Fibroblast of lung (primary cell): ENCODE measurements around the gene WDR55. TPM values are rescaled to one million over a fixed set of nuclear protein-coding genes. Genes with fewer than 3 reads are reported as not detected.
A peak's percentile ranks its signal among the peaks of the same experiment; 100 is the strongest.

Experiments used
- DNase-seq, 2 donors: peaks; one replicate each; pipeline versions ENCODE4 v3.0.0 to v3.0.0-alpha.2; 2010; ENCODE audit warnings: low read depth in 2 of 2
- H2AFZ ChIP-seq: 2 replicates; pipeline ENCODE4 v1.5.1; 2012; ENCODE audit warnings: low read length, control low read depth, inconsistent platforms
- H3K27ac ChIP-seq: 2 replicates; pipeline ENCODE4 v1.5.1; 2011; ENCODE audit warnings: low read length, control low read depth; ENCODE audit not compliant: insufficient read depth
- H3K27me3 ChIP-seq: 2 replicates; pipeline ENCODE4 v1.5.1; 2011; ENCODE audit warnings: mild to moderate bottlenecking, low read length; ENCODE audit not compliant: control insufficient read depth, insufficient read depth
- H3K36me3 ChIP-seq: 2 replicates; pipeline ENCODE4 v1.5.1; 2011; ENCODE audit warnings: low read length; ENCODE audit not compliant: control insufficient read depth, insufficient read depth
- H3K4me1 ChIP-seq: 2 replicates; pipeline ENCODE4 v1.5.1; 2011; ENCODE audit warnings: low read length; ENCODE audit not compliant: control insufficient read depth, insufficient read depth; ENCODE audit errors: extremely low read depth
- H3K4me2 ChIP-seq: 2 replicates; pipeline ENCODE4 v1.5.1; 2011; ENCODE audit warnings: low read length, control low read depth; ENCODE audit not compliant: insufficient read depth; ENCODE audit errors: extremely low read depth
- H3K4me3 ChIP-seq, 4 experiments: fragments of 200-600 bp in 1 of 4; sonication (generic) in 1 of 4; replicated peaks in 1 of 4; 2 replicates each; pipeline ENCODE4 v1.5.1; 2011 to 2016; ENCODE audit warnings: low read length in 4 of 4, low read depth in 3 of 4, mild to moderate bottlenecking in 3 of 4, control low read depth in 2 of 4, inconsistent platforms in 1 of 4, mixed read lengths in 1 of 4; ENCODE audit not compliant: insufficient read depth in 1 of 4; ENCODE audit errors: control extremely low read depth in 1 of 4
- H3K79me2 ChIP-seq: 2 replicates; pipeline ENCODE4 v1.5.1; 2012; ENCODE audit warnings: mild to moderate bottlenecking, low read length, inconsistent platforms; ENCODE audit not compliant: control insufficient read depth, insufficient read depth
- H3K9ac ChIP-seq: 2 replicates; pipeline ENCODE4 v1.5.1; 2011; ENCODE audit warnings: mild to moderate bottlenecking, low read length, control low read depth; ENCODE audit not compliant: insufficient read depth
- H3K9me3 ChIP-seq: 2 replicates; pipeline ENCODE4 v1.5.1; 2012; ENCODE audit warnings: low read depth, low read length; ENCODE audit not compliant: control insufficient read depth, insufficient read depth
- H4K20me1 ChIP-seq: 2 replicates; pipeline ENCODE4 v1.5.1; 2011; ENCODE audit warnings: low read length; ENCODE audit not compliant: control insufficient read depth, insufficient read depth; ENCODE audit errors: extremely low read depth
- CTCF ChIP-seq, 2 donors: IDR thresholded peaks in 1 of 2; conservative IDR thresholded peaks in 1 of 2; 1 replicate in 1 of 2; 2 replicates in 1 of 2; pipeline ENCODE4 v1.5.1; 2011 to 2012; ENCODE audit warnings: low read length in 2 of 2, control low read depth in 1 of 2, inconsistent platforms in 1 of 2, low read depth in 1 of 2, mild to moderate bottlenecking in 1 of 2
- EZH2 ChIP-seq: IDR thresholded peaks from 2 replicates; pipeline ENCODE4 v1.5.1; 2012; ENCODE audit warnings: low read length, control low read depth, mild to moderate bottlenecking; ENCODE audit errors: missing control alignments
- polyA plus RNA-seq, 2 donors: library from polyadenylated mRNA; depleted of rRNA in 1 of 2; stranded (reverse) in 1 of 2; unstranded in 1 of 2; fragments of >200 nt; gene quantifications; 2 replicates each; pipeline ENCODE4 v1.2.1, GENCODE V29; 2011 to 2012; ENCODE audit warnings: missing spikeins in 1 of 2
- total RNA-seq: library from RNA; depleted of rRNA; stranded (reverse); fragments of >200 nt; gene quantifications from 2 replicates; pipeline ENCODE4 v1.2.1, GENCODE V29; 2014

Gene WDR55
- total and polyA plus RNA-seq, 2 donors (not counting 1 experiment from before 2014, with no cell fraction given): 18.8 to 28.4 TPM

GRCh38 chr5:140627972-140628371 lies 36.7 kb upstream of the WDR55 start:
- no peak overlapping the region for H2AFZ ChIP-seq
- TF ChIP-seq EZH2: no peak
- TF ChIP-seq CTCF (conservative IDR thresholded peaks at IDR 0.05 in 1 of 2, IDR thresholded peaks at IDR 0.05 in 1 of 2; ENCODE audit: low read depth in 1 of 2, low read length in 2 of 2): no peak
- H3K27me3 ChIP-seq: no peaks in the 10 kb centered on the region
- no peaks in the 10 kb centered on the region for H3K79me2 ChIP-seq
- H3K27ac ChIP-seq: no peak overlapping the region
- no peak overlapping the region for H3K4me2 ChIP-seq
- no peaks in the 10 kb centered on the region for H4K20me1 ChIP-seq
- DNase-seq: no peak
- H3K4me3 ChIP-seq: no peak overlapping the region
- no peaks in the 10 kb centered on the region for H3K36me3 ChIP-seq
- H3K4me1 ChIP-seq: peaks cover 2% of the 10 kb centered on the region
- H3K9me3 ChIP-seq: no peaks in the 10 kb centered on the region
- H3K9ac ChIP-seq: no peak overlapping the region

- H3K27ac ChIP-seq: no peak overlapping the region
- no peak for TF ChIP-seq EZH2
- TF ChIP-seq CTCF (conservative IDR thresholded peaks at IDR 0.05 in 1 of 2, IDR thresholded peaks at IDR 0.05 in 1 of 2; ENCODE audit: low read depth in 1 of 2, low read length in 2 of 2): no peak
- peak in 1 of 2 donors; percentile 26 for DNase-seq
These were observed 36.0 kb upstream of the WDR55 start for GRCh38 chr5:140628711-140629110.

GRCh38 chr5:140630292-140631035 lies 34.2 kb upstream of the WDR55 start:
- H3K4me3 ChIP-seq: no peak overlapping the region
- no peak overlapping the region for H3K4me2 ChIP-seq
- no peaks in the 10 kb centered on the region for H3K9me3 ChIP-seq
- H3K9ac ChIP-seq: no peak overlapping the region
- H3K27me3 ChIP-seq: no peaks in the 10 kb centered on the region
- TF ChIP-seq CTCF (conservative IDR thresholded peaks at IDR 0.05 in 1 of 2, IDR thresholded peaks at IDR 0.05 in 1 of 2; ENCODE audit: low read depth in 1 of 2, low read length in 2 of 2) (no peak), EZH2 (no peak)
- H4K20me1 ChIP-seq: no peaks in the 10 kb centered on the region
- no peak overlapping the region for H2AFZ ChIP-seq
- no peaks in the 10 kb centered on the region for H3K36me3 ChIP-seq
- H3K79me2 ChIP-seq: no peaks in the 10 kb centered on the region
- no peak overlapping the region for H3K27ac ChIP-seq
- H3K4me1 ChIP-seq: peaks cover 2% of the 10 kb centered on the region
- DNase-seq: no peak

More at GRCh38 chr5:140628711-140629110, 36.0 kb upstream of the WDR55 start:
- H3K27me3 ChIP-seq: no peaks in the 10 kb centered on the region
- no peak overlapping the region for H3K4me3 ChIP-seq
- no peaks in the 10 kb centered on the region for H3K36me3 ChIP-seq
- H4K20me1 ChIP-seq: no peaks in the 10 kb centered on the region
- H3K4me1 ChIP-seq: peaks cover 2% of the 10 kb centered on the region
- H2AFZ ChIP-seq: no peak overlapping the region
- no peak overlapping the region for H3K9ac ChIP-seq
- H3K4me2 ChIP-seq: no peak overlapping the region
- H3K79me2 ChIP-seq: no peaks in the 10 kb centered on the region
- H3K9me3 ChIP-seq: no peaks in the 10 kb centered on the region
